ENCODE measurements around the gene OR10J5.

The OR10J5 gene, protein sequence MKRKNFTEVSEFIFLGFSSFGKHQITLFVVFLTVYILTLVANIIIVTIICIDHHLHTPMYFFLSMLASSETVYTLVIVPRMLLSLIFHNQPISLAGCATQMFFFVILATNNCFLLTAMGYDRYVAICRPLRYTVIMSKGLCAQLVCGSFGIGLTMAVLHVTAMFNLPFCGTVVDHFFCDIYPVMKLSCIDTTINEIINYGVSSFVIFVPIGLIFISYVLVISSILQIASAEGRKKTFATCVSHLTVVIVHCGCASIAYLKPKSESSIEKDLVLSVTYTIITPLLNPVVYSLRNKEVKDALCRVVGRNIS

DNA sequence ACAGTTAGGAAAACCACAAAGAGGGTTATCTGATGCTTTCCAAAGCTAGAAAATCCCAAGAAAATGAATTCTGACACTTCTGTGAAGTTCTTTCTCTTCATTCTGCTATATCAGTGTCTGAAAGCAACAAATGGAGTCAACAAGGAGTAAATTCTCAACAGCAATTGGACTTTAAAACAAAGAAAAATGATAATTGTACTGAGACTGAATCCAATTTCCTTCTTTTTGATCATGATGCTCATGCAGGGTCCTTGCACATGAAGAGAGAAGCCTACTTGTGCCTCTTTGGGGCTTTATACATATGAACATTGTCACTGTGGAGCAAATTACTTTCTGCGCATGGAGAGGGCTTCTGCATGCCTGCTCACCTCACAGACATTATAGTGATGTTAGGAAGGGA, at the start of gene OR10J5:
Gene OR10J5, minus strand, starts transcription at position 101 of the 400 bp plus-strand sequence. Its CDS starts 0 bp downstream, at position 101.
- no peaks in the 10 kb centered on the region for H3K9me3 ChIP-seq (ENCODE audit: control insufficient read depth, insufficient read depth, low read depth, low read length)
- no peak within 1 kb of the TSS for H3K27ac ChIP-seq (ENCODE audit: extremely low read depth, low read depth, low read length)
- H3K4me1 ChIP-seq (ENCODE audit: control insufficient read depth, insufficient read depth, low read length) = no peaks in the 10 kb centered on the region
- no peaks in the 10 kb centered on the region for H3K36me3 ChIP-seq (ENCODE audit: control insufficient read depth in 2 of 2, insufficient read depth in 1 of 2, low read length in 2 of 2)
- TF ChIP-seq ZNF221 (tag by site-specific recombination; IDR thresholded peaks at IDR 0.05; ENCODE audit: borderline replicate concordance) = no peak
- TF ChIP-seq ZNF514 (tag by site-specific recombination; IDR thresholded peaks at IDR 0.05) = no peak
- TF ChIP-seq, protein P1, sequence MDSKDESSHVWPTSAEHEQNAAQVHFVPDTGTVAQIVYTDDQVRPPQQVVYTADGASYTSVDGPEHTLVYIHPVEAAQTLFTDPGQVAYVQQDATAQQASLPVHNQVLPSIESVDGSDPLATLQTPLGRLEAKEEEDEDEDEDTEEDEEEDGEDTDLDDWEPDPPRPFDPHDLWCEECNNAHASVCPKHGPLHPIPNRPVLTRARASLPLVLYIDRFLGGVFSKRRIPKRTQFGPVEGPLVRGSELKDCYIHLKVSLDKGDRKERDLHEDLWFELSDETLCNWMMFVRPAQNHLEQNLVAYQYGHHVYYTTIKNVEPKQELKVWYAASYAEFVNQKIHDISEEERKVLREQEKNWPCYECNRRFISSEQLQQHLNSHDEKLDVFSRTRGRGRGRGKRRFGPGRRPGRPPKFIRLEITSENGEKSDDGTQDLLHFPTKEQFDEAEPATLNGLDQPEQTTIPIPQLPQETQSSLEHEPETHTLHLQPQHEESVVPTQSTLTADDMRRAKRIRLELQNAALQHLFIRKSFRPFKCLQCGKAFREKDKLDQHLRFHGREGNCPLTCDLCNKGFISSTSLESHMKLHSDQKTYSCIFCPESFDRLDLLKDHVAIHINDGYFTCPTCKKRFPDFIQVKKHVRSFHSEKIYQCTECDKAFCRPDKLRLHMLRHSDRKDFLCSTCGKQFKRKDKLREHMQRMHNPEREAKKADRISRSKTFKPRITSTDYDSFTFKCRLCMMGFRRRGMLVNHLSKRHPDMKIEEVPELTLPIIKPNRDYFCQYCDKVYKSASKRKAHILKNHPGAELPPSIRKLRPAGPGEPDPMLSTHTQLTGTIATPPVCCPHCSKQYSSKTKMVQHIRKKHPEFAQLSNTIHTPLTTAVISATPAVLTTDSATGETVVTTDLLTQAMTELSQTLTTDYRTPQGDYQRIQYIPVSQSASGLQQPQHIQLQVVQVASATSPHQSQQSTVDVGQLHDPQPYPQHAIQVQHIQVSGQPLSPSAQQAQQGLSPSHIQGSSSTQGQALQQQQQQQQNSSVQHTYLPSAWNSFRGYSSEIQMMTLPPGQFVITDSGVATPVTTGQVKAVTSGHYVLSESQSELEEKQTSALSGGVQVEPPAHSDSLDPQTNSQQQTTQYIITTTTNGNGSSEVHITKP (tag by site-specific recombination; IDR thresholded peaks at IDR 0.05) = no peak
- TF ChIP-seq ZNF596 (tag by site-specific recombination; IDR thresholded peaks at IDR 0.05) = no peak
- TF ChIP-seq, protein P2, sequence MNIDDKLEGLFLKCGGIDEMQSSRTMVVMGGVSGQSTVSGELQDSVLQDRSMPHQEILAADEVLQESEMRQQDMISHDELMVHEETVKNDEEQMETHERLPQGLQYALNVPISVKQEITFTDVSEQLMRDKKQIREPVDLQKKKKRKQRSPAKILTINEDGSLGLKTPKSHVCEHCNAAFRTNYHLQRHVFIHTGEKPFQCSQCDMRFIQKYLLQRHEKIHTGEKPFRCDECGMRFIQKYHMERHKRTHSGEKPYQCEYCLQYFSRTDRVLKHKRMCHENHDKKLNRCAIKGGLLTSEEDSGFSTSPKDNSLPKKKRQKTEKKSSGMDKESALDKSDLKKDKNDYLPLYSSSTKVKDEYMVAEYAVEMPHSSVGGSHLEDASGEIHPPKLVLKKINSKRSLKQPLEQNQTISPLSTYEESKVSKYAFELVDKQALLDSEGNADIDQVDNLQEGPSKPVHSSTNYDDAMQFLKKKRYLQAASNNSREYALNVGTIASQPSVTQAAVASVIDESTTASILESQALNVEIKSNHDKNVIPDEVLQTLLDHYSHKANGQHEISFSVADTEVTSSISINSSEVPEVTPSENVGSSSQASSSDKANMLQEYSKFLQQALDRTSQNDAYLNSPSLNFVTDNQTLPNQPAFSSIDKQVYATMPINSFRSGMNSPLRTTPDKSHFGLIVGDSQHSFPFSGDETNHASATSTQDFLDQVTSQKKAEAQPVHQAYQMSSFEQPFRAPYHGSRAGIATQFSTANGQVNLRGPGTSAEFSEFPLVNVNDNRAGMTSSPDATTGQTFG (tag by site-specific recombination; IDR thresholded peaks at IDR 0.05; ENCODE audit: borderline replicate concordance) = no peak
- TF ChIP-seq ZNF184 (tag by site-specific recombination; IDR thresholded peaks at IDR 0.05) = no peak
- TF ChIP-seq, protein P3, sequence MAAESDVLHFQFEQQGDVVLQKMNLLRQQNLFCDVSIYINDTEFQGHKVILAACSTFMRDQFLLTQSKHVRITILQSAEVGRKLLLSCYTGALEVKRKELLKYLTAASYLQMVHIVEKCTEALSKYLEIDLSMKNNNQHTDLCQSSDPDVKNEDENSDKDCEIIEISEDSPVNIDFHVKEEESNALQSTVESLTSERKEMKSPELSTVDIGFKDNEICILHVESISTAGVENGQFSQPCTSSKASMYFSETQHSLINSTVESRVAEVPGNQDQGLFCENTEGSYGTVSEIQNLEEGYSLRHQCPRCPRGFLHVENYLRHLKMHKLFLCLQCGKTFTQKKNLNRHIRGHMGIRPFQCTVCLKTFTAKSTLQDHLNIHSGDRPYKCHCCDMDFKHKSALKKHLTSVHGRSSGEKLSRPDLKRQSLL (tag by site-specific recombination; IDR thresholded peaks at IDR 0.05) = no peak
- TF ChIP-seq, protein P4, sequence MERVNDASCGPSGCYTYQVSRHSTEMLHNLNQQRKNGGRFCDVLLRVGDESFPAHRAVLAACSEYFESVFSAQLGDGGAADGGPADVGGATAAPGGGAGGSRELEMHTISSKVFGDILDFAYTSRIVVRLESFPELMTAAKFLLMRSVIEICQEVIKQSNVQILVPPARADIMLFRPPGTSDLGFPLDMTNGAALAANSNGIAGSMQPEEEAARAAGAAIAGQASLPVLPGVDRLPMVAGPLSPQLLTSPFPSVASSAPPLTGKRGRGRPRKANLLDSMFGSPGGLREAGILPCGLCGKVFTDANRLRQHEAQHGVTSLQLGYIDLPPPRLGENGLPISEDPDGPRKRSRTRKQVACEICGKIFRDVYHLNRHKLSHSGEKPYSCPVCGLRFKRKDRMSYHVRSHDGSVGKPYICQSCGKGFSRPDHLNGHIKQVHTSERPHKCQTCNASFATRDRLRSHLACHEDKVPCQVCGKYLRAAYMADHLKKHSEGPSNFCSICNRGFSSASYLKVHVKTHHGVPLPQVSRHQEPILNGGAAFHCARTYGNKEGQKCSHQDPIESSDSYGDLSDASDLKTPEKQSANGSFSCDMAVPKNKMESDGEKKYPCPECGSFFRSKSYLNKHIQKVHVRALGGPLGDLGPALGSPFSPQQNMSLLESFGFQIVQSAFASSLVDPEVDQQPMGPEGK (tag by site-specific recombination; IDR thresholded peaks at IDR 0.05) = no peak
- TF ChIP-seq ZNF223 (tag by site-specific recombination; IDR thresholded peaks at IDR 0.05) = no peak
- no peak for TF ChIP-seq ZNF121 (tag by site-specific recombination; IDR thresholded peaks at IDR 0.05)
- TF ChIP-seq, protein P5, sequence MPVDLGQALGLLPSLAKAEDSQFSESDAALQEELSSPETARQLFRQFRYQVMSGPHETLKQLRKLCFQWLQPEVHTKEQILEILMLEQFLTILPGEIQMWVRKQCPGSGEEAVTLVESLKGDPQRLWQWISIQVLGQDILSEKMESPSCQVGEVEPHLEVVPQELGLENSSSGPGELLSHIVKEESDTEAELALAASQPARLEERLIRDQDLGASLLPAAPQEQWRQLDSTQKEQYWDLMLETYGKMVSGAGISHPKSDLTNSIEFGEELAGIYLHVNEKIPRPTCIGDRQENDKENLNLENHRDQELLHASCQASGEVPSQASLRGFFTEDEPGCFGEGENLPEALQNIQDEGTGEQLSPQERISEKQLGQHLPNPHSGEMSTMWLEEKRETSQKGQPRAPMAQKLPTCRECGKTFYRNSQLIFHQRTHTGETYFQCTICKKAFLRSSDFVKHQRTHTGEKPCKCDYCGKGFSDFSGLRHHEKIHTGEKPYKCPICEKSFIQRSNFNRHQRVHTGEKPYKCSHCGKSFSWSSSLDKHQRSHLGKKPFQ (tag by site-specific recombination; IDR thresholded peaks at IDR 0.05) = no peak
- ChIA-PET CTCF (no interaction called here), POLR2A (no interaction called here)
- no peak within 1 kb of the TSS for H3K4me3 ChIP-seq (ENCODE audit: low read depth, low read length)

DNA sequence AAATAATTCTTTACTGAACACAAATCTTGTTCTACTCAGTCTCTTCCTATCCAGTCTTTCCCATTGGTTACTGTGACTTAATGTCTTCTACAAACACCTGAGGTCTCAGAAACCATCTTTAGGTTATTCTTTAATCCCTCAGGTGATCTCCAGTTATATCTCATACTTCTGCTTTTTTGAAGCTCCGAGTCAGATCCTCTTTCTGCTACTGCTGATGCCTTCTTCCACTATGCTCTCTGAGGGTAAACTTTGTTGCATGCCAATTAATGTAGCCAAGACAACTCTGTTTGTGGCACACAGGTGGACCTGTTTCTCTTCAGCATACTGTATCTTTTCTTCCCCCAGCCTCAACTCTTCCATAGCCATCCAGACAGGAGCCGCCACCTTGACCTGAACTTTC, 48.7 kb upstream of the OR10J5 start:
- Histone ChIP-seq H3K9me3 (ENCODE audit: control insufficient read depth, insufficient read depth, low read depth, low read length) (no peaks in the 10 kb centered on the region), H3K4me1 (ENCODE audit: control insufficient read depth, insufficient read depth, low read length) (no peaks in the 10 kb centered on the region), H3K4me3 (ENCODE audit: low read depth, low read length) (no peak overlapping the region), H3K36me3 (ENCODE audit: control insufficient read depth in 2 of 2, insufficient read depth in 1 of 2, low read length in 2 of 2) (no peaks in the 10 kb centered on the region), H3K27ac (ENCODE audit: extremely low read depth, low read depth, low read length) (no peak overlapping the region)
- POLR2A ChIA-PET = no interaction called here
- CTCF ChIA-PET = interaction anchor here (0.7 kb wide), 1 partner anchor 102 kb away, joined by 3 read pairs; no protein-coding TSS in a partner anchor
- TF ChIP-seq ZNF837 (tag by site-specific recombination; IDR thresholded peaks at IDR 0.05) (no peak), ZNF184 (tag by site-specific recombination; IDR thresholded peaks at IDR 0.05) (no peak), ZNF341 (tag by site-specific recombination; IDR thresholded peaks at IDR 0.05; ENCODE audit: low read depth) (no peak), ZNF48 (tag by site-specific recombination; IDR thresholded peaks at IDR 0.05) (no peak), ZSCAN16 (tag by site-specific recombination; IDR thresholded peaks at IDR 0.05) (no peak), ZBTB7A (tag by site-specific recombination; IDR thresholded peaks at IDR 0.05; ENCODE audit: low read depth) (no peak), GFI1B (tag by site-specific recombination; IDR thresholded peaks at IDR 0.05) (no peak), ZNF664 (tag by site-specific recombination; IDR thresholded peaks at IDR 0.05) (no peak), PRDM1 (tag by site-specific recombination; IDR thresholded peaks at IDR 0.05) (no peak)
- TF ChIP-seq, protein P1 (tag by site-specific recombination; IDR thresholded peaks at IDR 0.05) = no peak
